GM23248 (cell line): ENCODE results near the gene OAS1. TPM values are rescaled to one million over a fixed set of nuclear protein-coding genes. Genes with fewer than 3 reads are reported as not detected.

ENCODE experiments used
- DNase-seq: peaks from one replicate; pipeline ENCODE4 v3.0.0-alpha.2; 2015
- H2AFZ ChIP-seq: fragments of 200-600 bp; sonication (generic); 2 replicates; pipeline ENCODE4 v1.6.1; 2016; ENCODE audit warnings: antibody characterized with exemption
- H3F3A ChIP-seq: fragments of 200-600 bp; sonication (generic); 2 replicates; pipeline ENCODE4 v1.6.1; 2016; ENCODE audit warnings: mild to moderate bottlenecking, antibody characterized with exemption, mixed run types; ENCODE audit not compliant: insufficient read depth
- H3K27ac ChIP-seq: fragments of 200-600 bp; sonication (generic); 2 replicates; pipeline ENCODE4 v1.5.1; 2016; ENCODE audit warnings: mild to moderate bottlenecking
- H3K27me3 ChIP-seq: fragments of 200-600 bp; sonication (generic); replicated peaks from 2 replicates; pipeline ENCODE4 v1.6.1; 2016; ENCODE audit warnings: mild to moderate bottlenecking; ENCODE audit not compliant: insufficient read depth
- H3K36me3 ChIP-seq: fragments of 200-600 bp; sonication (generic); 2 replicates; pipeline ENCODE4 v1.6.1; 2016; ENCODE audit warnings: low read depth, mild to moderate bottlenecking
- H3K4me1 ChIP-seq: fragments of 200-600 bp; sonication (generic); 2 replicates; pipeline ENCODE4 v1.6.1; 2016; ENCODE audit warnings: mild to moderate bottlenecking; ENCODE audit not compliant: insufficient read depth
- H3K4me2 ChIP-seq: fragments of 200-600 bp; sonication (generic); one replicate; pipeline ENCODE4 v1.6.1; 2016; ENCODE audit warnings: mild to moderate bottlenecking; ENCODE audit not compliant: unreplicated experiment
- H3K4me3 ChIP-seq: fragments of 200-600 bp; sonication (generic); 2 replicates; pipeline ENCODE4 v1.5.1; 2016; ENCODE audit warnings: mild to moderate bottlenecking
- H3K79me2 ChIP-seq: fragments of 200-600 bp; sonication (generic); 2 replicates; pipeline ENCODE4 v1.6.1; 2016; ENCODE audit warnings: mild to moderate bottlenecking; ENCODE audit not compliant: insufficient read depth
- H3K9ac ChIP-seq: fragments of 200-600 bp; sonication (generic); 2 replicates; pipeline ENCODE4 v1.6.1; 2016; ENCODE audit warnings: mild to moderate bottlenecking
- H3K9me2 ChIP-seq: fragments of 200-600 bp; sonication (generic); 2 replicates; pipeline ENCODE4 v1.6.1; 2016; ENCODE audit warnings: mixed run types, mild to moderate bottlenecking, moderate library complexity; ENCODE audit not compliant: insufficient read depth
- H3K9me3 ChIP-seq: fragments of 200-600 bp; sonication (generic); one replicate; pipeline ENCODE4 v1.6.1; 2017; ENCODE audit warnings: low read depth
- H4K20me1 ChIP-seq: fragments of 200-600 bp; sonication (generic); 2 replicates; pipeline ENCODE4 v1.6.0; 2016; ENCODE audit not compliant: insufficient read depth
- EZH2 ChIP-seq: fragments of 200-600 bp; sonication (generic); IDR thresholded peaks from 2 replicates; pipeline ENCODE4 v1.6.1; 2018; ENCODE audit warnings: antibody characterized with exemption, mild to moderate bottlenecking; ENCODE audit not compliant: insufficient read depth, poor library complexity, severe bottlenecking
- EZH2phosphoT487 ChIP-seq: fragments of 200-600 bp; sonication (generic); IDR thresholded peaks from 2 replicates; pipeline ENCODE4 v1.6.1; 2018; ENCODE audit warnings: antibody characterized with exemption, moderate library complexity, mild to moderate bottlenecking, low read depth; ENCODE audit not compliant: insufficient read depth
- WGBS, 2 experiments: methylation state at CpG; one replicate each; pipeline ENCODE4 v1.1.6; 2015 to 2017; ENCODE audit warnings: low lambda C conversion rate in 2 of 2, low coverage in 1 of 2; ENCODE audit errors: missing lambda C conversion rate in 2 of 2; 5-methylcytosine and 5-hydroxymethylcytosine counted together
- in situ Hi-C: fragments of 300-500 bp; cut with MboI; formaldehyde crosslinking; loops from 2 replicates; pipeline ENCODE4 v1.15.0; 2020
- polyA plus RNA-seq: library from polyadenylated mRNA; unstranded; fragments of >200 nt; fragmentation: Nextera tagmentation; extraction: Ambion mirVana; gene quantifications from 2 replicates; pipeline ENCODE4 v1.2.1, GENCODE V29; 2016
- total RNA-seq: library from RNA; depleted of rRNA; stranded (reverse); fragments of >200 nt; shearing (Covaris generic); gene quantifications from 2 replicates; pipeline ENCODE4 v1.2.3, GENCODE V29; 2014

The OAS1 gene
- total and polyA plus RNA-seq, 2 experiments from 2014 or later = 0.10 TPM; not detected in 1

- 26 to 33% methylated on average over 6 of the region's 6 CpGs for WGBS, 2 experiments
- Histone ChIP-seq H3K79me2 (no peaks in the 10 kb centered on the region), H3K9ac (no peak overlapping the region), H3K27ac (no peak overlapping the region), H3K4me2 (no peak overlapping the region), H3K9me3 (no peaks in the 10 kb centered on the region), H3K4me1 (no peaks in the 10 kb centered on the region), H3F3A (no peaks in the 10 kb centered on the region), H3K4me3 (no peak overlapping the region), H2AFZ (no peak overlapping the region), H3K36me3 (no peaks in the 10 kb centered on the region), H4K20me1 (no peaks in the 10 kb centered on the region), H3K27me3 (no peaks in the 10 kb centered on the region), H3K9me2 (no peaks in the 10 kb centered on the region)
- no peak for DNase-seq
- TF ChIP-seq EZH2phosphoT487 (no peak), EZH2 (no peak)
- in situ Hi-C loops = no loop called here
Observed at GRCh38 chr12:112891093-112892024, 15.4 kb upstream of the OAS1 start.

GRCh38 chr12:112892856-112893255 lies 13.9 kb upstream of the OAS1 start:
- Histone ChIP-seq H3F3A (no peaks in the 10 kb centered on the region), H2AFZ (no peak overlapping the region), H3K4me2 (no peak overlapping the region), H3K4me3 (no peak overlapping the region), H3K4me1 (no peaks in the 10 kb centered on the region), H3K27ac (no peak overlapping the region), H4K20me1 (no peaks in the 10 kb centered on the region), H3K36me3 (no peaks in the 10 kb centered on the region), H3K9ac (no peak overlapping the region), H3K9me3 (no peaks in the 10 kb centered on the region), H3K27me3 (no peaks in the 10 kb centered on the region), H3K9me2 (no peaks in the 10 kb centered on the region), H3K79me2 (no peaks in the 10 kb centered on the region)
- in situ Hi-C loops = no loop called here
- 7 to 45% methylated on average over 2 of the region's 2 CpGs for WGBS, 2 experiments
- TF ChIP-seq EZH2 (no peak), EZH2phosphoT487 (no peak)
- DNase-seq = no peak

GRCh38 chr12:112894128-112894527 lies 12.6 kb upstream of the OAS1 start:
- H3F3A ChIP-seq = no peaks in the 10 kb centered on the region
- no peak overlapping the region for H3K27ac ChIP-seq
- no peak for TF ChIP-seq EZH2
- H3K36me3 ChIP-seq = no peaks in the 10 kb centered on the region
- H3K27me3 ChIP-seq = no peaks in the 10 kb centered on the region; the same call in 1 of the 2 replicates
- in situ Hi-C loops = no loop called here
- no peak overlapping the region for H3K9ac ChIP-seq
- no peaks in the 10 kb centered on the region for H3K9me3 ChIP-seq
- DNase-seq = no peak
- H3K4me3 ChIP-seq = no peak overlapping the region
- H3K4me2 ChIP-seq = no peak overlapping the region
- no peaks in the 10 kb centered on the region for H3K9me2 ChIP-seq
- H3K4me1 ChIP-seq = no peaks in the 10 kb centered on the region
- H3K79me2 ChIP-seq = no peaks in the 10 kb centered on the region
- H2AFZ ChIP-seq = no peak overlapping the region
- no peaks in the 10 kb centered on the region for H4K20me1 ChIP-seq

- TF ChIP-seq EZH2 (no peak), EZH2phosphoT487 (no peak)
- H3K27me3 ChIP-seq = no peaks in the 10 kb centered on the region; the same call in 1 of the 2 replicates
- no peaks in the 10 kb centered on the region for H3K9me3 ChIP-seq
- DNase-seq = no peak
- in situ Hi-C loops = no loop called here
- H3K27ac ChIP-seq = no peak overlapping the region
- H2AFZ ChIP-seq = no peak overlapping the region
- H3K4me1 ChIP-seq = no peaks in the 10 kb centered on the region
- no peaks in the 10 kb centered on the region for H3F3A ChIP-seq
- H4K20me1 ChIP-seq = no peaks in the 10 kb centered on the region
- H3K36me3 ChIP-seq = no peaks in the 10 kb centered on the region
- no peaks in the 10 kb centered on the region for H3K9me2 ChIP-seq
- H3K4me2 ChIP-seq = no peak overlapping the region
- no peaks in the 10 kb centered on the region for H3K79me2 ChIP-seq
- H3K9ac ChIP-seq = no peak overlapping the region
- no peak overlapping the region for H3K4me3 ChIP-seq
- 55 to 66% methylated on average over 6 of the region's 6 CpGs for WGBS, 2 experiments
Observed at GRCh38 chr12:112898380-112898779, 8.4 kb upstream of the OAS1 start.
